ENCODE results near the gene WDR77.

DNA sequence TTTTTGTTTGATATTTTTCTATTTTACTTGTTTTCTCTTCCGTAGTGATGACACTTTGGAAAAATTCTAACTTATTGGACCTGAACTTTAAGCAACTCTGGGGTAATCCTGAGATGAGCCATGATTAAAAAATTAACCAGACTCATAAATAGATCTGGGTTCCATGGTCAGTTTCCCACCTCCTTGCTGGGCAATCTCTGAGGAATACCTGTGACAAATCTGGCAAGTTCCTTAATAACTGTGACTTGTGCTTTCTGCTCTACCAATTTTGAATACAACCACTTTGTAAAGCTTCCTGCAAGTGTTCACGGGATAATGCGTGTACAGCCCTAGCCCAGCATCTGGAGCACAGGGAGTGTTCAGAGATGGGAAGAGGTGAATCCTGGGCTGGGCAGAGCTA lies 24.8 kb downstream of the WDR77 start:
- TF ChIP-seq CTCF (conservative IDR thresholded peaks at IDR 0.05; ENCODE audit: low read depth, low read length): no peak
- no peak for TF ChIP-seq EZH2phosphoT487 (IDR thresholded peaks at IDR 0.05; ENCODE audit: borderline replicate concordance, low read length)
- no peak for TF ChIP-seq EZH2 (IDR thresholded peaks at IDR 0.05; ENCODE audit: low read length, unreplicated experiment)

Data from PC-3 (cell line).